ENCODE data around the gene C1QTNF5. TPM values are rescaled to one million over a fixed set of nuclear protein-coding genes. Genes with fewer than 3 reads are reported as not detected.
A peak's percentile ranks its signal among the peaks of the same experiment; 100 is the strongest.

Gene C1QTNF5
- total and polyA plus RNA-seq, 2 experiments from 2014 or later, result 5.8 to 8.0 TPM

GRCh38 chr11:119335655-119336543, 4.8 kb downstream of the C1QTNF5 start:
- no peak for DNase-seq (ENCODE audit: low read depth in 1 of 2, low spot score in 1 of 2)
- no peak overlapping the region for H3K27ac ChIP-seq
- peaks cover 19% of the 10 kb centered on the region for H3K27me3 ChIP-seq
- peaks cover 6% of the 10 kb centered on the region for H3K4me1 ChIP-seq (ENCODE audit: low read depth)
- H3K4me3 ChIP-seq, result no peak overlapping the region
- H3K36me3 ChIP-seq, result no peaks in the 10 kb centered on the region
- no peak for TF ChIP-seq CTCF (IDR thresholded peaks at IDR 0.05; ENCODE audit: low read depth, low read length)
- H3K9me3 ChIP-seq (ENCODE audit: low read depth), result no peaks in the 10 kb centered on the region

- Histone ChIP-seq H3K4me1 (ENCODE audit: low read depth) (peaks cover 6% of the 10 kb centered on the region), H3K36me3 (no peaks in the 10 kb centered on the region), H3K27ac (peak overlapping the region; percentile 96), H3K4me3 (peak overlapping the region; percentile 60), H3K27me3 (peaks cover 12% of the 10 kb centered on the region), H3K9me3 (ENCODE audit: low read depth) (no peaks in the 10 kb centered on the region)
- no peak for TF ChIP-seq CTCF (IDR thresholded peaks at IDR 0.05; ENCODE audit: low read depth, low read length)
- DNase-seq (ENCODE audit: low read depth in 1 of 2, low spot score in 1 of 2), result no peak
Measured at GRCh38 chr11:119335091-119335654, 5.5 kb downstream of the C1QTNF5 start.

GRCh38 chr11:119334174-119334930, 6.3 kb downstream of the C1QTNF5 start, which contains the start of gene RNF26:
RNF26 (plus strand) TSS chr11:119334527; CDS start chr11:119335123, 596 bp downstream.
- H3K9me3 ChIP-seq (ENCODE audit: low read depth), result no peaks in the 10 kb centered on the region
- no peaks in the 10 kb centered on the region for H3K36me3 ChIP-seq
- DNase-seq (ENCODE audit: low read depth in 1 of 2, low spot score in 1 of 2), result peak; percentile 98 to 99
- H3K4me3 ChIP-seq, result peak within 1 kb of the TSS; percentile 60
- H3K27me3 ChIP-seq, result peaks cover 4% of the 10 kb centered on the region
- no peak for TF ChIP-seq CTCF (IDR thresholded peaks at IDR 0.05; ENCODE audit: low read depth, low read length)
- peak within 1 kb of the TSS; percentile 96 for H3K27ac ChIP-seq
- peaks cover 6% of the 10 kb centered on the region for H3K4me1 ChIP-seq (ENCODE audit: low read depth)

GRCh38 chr11:119332111-119332765, 8.4 kb downstream of the C1QTNF5 start:
- no peaks in the 10 kb centered on the region for H3K36me3 ChIP-seq
- H3K27me3 ChIP-seq, result no peaks in the 10 kb centered on the region
- H3K4me1 ChIP-seq (ENCODE audit: low read depth), result peaks cover 6% of the 10 kb centered on the region
- TF ChIP-seq CTCF (IDR thresholded peaks at IDR 0.05; ENCODE audit: low read depth, low read length), result no peak
- no peak for DNase-seq (ENCODE audit: low read depth in 1 of 2, low spot score in 1 of 2)
- H3K4me3 ChIP-seq, result no peak overlapping the region
- no peaks in the 10 kb centered on the region for H3K9me3 ChIP-seq (ENCODE audit: low read depth)
- no peak overlapping the region for H3K27ac ChIP-seq

GRCh38 chr11:119330237-119330636, 10.4 kb downstream of the C1QTNF5 start:
- no peaks in the 10 kb centered on the region for H3K27me3 ChIP-seq
- no peak for TF ChIP-seq CTCF (IDR thresholded peaks at IDR 0.05; ENCODE audit: low read depth, low read length)
- H3K27ac ChIP-seq, result no peak overlapping the region
- H3K9me3 ChIP-seq (ENCODE audit: low read depth), result no peaks in the 10 kb centered on the region
- no peak for DNase-seq (ENCODE audit: low read depth in 1 of 2, low spot score in 1 of 2)
- no peak overlapping the region for H3K4me3 ChIP-seq
- no peaks in the 10 kb centered on the region for H3K36me3 ChIP-seq
- peaks cover 4% of the 10 kb centered on the region for H3K4me1 ChIP-seq (ENCODE audit: low read depth)
